HG03280 (cell line): ENCODE measurements around the gene ALK.

Source experiments
- ATAC-seq: cut with Tn5 transposase; IDR thresholded peaks from one replicate; pipeline ENCODE4 v1.9.1; 2021; ENCODE audit warnings: mild to moderate bottlenecking, moderate library complexity; ENCODE audit not compliant: unreplicated experiment

The ALK gene

GRCh38 chr2:29430382-29431112 lies 490.8 kb downstream of the ALK start:
- ATAC-seq: no peak

- no peak for ATAC-seq
These were observed 495.0 kb downstream of the ALK start for GRCh38 chr2:29426354-29426753.

- no peak for ATAC-seq
These were observed 495.5 kb downstream of the ALK start for GRCh38 chr2:29425866-29426265.

- no peak for ATAC-seq
These were observed 498.2 kb downstream of the ALK start for GRCh38 chr2:29423061-29423666.

GRCh38 chr2:29420999-29421782 lies 500.2 kb downstream of the ALK start:
- ATAC-seq: no peak

- ATAC-seq: no peak
These were observed 500.9 kb downstream of the ALK start for GRCh38 chr2:29420464-29420863.

- no peak for ATAC-seq
These were observed 503.8 kb downstream of the ALK start for GRCh38 chr2:29417630-29418029.

GRCh38 chr2:29412197-29412925 lies 509.0 kb downstream of the ALK start:
- no peak for ATAC-seq

GRCh38 chr2:29405707-29406106 lies 515.7 kb downstream of the ALK start:
- no peak for ATAC-seq

- ATAC-seq: no peak
These were observed 516.1 kb downstream of the ALK start for GRCh38 chr2:29405266-29405665.

GRCh38 chr2:29401994-29402393 lies 519.4 kb downstream of the ALK start:
- no peak for ATAC-seq

- no peak for ATAC-seq
These were observed 520.3 kb downstream of the ALK start for GRCh38 chr2:29400930-29401653.

- ATAC-seq: no peak
These were observed 522.8 kb downstream of the ALK start for GRCh38 chr2:29398384-29399237.

- ATAC-seq: no peak
These were observed 523.7 kb downstream of the ALK start for GRCh38 chr2:29397713-29398112.

GRCh38 chr2:29397039-29397438 lies 524.3 kb downstream of the ALK start:
- no peak for ATAC-seq

GRCh38 chr2:29394981-29395350 lies 526.4 kb downstream of the ALK start:
- ATAC-seq: no peak

GRCh38 chr2:29394311-29394980 lies 526.9 kb downstream of the ALK start:
- ATAC-seq: no peak

GRCh38 chr2:29393676-29394075 lies 527.7 kb downstream of the ALK start:
- no peak for ATAC-seq

GRCh38 chr2:29392774-29393173 lies 528.6 kb downstream of the ALK start:
- ATAC-seq: no peak
